ENCODE results near the gene KBTBD12. TPM values are rescaled to one million over a fixed set of nuclear protein-coding genes. Genes with fewer than 3 reads are reported as not detected.

The KBTBD12 gene
- polyA plus RNA-seq, 1 experiment: not detected

DNA sequence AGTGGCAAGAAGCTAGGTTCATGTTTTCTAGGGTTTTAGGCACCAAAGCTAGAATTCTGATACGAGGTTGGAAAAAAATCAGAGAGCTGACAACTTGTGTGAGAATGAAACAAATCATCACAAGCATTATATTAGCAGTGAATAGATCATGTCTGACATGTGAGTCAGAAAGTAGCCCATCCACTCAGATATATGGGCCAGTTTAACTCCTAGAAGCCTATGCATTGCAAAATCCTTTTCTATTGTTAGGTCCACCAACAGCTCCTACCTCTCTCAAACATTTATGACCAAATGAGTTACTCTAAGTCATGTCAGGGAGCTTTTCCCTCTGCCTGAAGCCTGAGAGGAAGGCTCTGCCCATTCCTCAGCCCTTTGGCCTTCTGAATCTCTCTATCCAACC, 44.0 kb downstream of the KBTBD12 start:
- TF ChIP-seq, protein P1, sequence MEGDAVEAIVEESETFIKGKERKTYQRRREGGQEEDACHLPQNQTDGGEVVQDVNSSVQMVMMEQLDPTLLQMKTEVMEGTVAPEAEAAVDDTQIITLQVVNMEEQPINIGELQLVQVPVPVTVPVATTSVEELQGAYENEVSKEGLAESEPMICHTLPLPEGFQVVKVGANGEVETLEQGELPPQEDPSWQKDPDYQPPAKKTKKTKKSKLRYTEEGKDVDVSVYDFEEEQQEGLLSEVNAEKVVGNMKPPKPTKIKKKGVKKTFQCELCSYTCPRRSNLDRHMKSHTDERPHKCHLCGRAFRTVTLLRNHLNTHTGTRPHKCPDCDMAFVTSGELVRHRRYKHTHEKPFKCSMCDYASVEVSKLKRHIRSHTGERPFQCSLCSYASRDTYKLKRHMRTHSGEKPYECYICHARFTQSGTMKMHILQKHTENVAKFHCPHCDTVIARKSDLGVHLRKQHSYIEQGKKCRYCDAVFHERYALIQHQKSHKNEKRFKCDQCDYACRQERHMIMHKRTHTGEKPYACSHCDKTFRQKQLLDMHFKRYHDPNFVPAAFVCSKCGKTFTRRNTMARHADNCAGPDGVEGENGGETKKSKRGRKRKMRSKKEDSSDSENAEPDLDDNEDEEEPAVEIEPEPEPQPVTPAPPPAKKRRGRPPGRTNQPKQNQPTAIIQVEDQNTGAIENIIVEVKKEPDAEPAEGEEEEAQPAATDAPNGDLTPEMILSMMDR (IDR thresholded peaks at IDR 0.05; ENCODE audit: low read depth, low read length): no peak
- CTCF ChIA-PET: interaction anchor here (0.7 to 3.7 kb wide), 2 partner anchors 269 to 307 kb away, joined by 4 to 18 read pairs; no protein-coding TSS in a partner anchor

DNA sequence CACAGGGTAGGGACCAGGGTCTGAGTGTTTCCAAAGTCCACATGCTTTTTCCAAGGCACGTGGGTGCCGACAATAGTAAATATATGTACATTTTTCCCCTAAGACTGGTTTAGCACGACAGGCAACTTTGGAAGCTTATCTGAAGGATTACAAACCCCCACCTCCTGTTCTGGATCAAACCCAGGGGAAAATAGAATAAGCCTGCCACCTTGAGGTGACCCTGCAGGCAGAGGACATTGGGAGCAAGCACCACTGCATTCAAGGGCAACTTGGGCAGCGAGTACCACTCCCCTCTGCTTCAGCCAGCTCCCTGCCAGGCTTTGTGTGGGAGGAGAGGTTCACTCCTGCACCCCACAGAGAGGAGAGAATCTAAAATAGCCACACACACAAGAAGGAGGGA, 44.8 kb downstream of the KBTBD12 start:
- H3K9me3 ChIP-seq (ENCODE audit: control insufficient read depth, insufficient read depth, low read length): no peaks in the 10 kb centered on the region
- POLR2A ChIA-PET: no interaction called here
- peaks cover 17% of the 10 kb centered on the region for H3K27me3 ChIP-seq (ENCODE audit: control insufficient read depth, insufficient read depth, low read length)
- CTCF ChIA-PET: interaction anchor here (0.7 to 3.7 kb wide), 4 partner anchors 8 to 385 kb away, joined by 3 to 18 read pairs (median 6); no protein-coding TSS in a partner anchor
- no peak overlapping the region for H3K27ac ChIP-seq (ENCODE audit: low read depth, low read length)
- TF ChIP-seq, protein P1 (IDR thresholded peaks at IDR 0.05; ENCODE audit: low read depth, low read length): peak; percentile 40; the same call in 1 of the 2 replicates
- DNase-seq (ENCODE audit: low read depth, low spot score): no peak
- no peak overlapping the region for H3K4me3 ChIP-seq (ENCODE audit: low read depth, low read length)

More for the DNA sequence above, 44.0 kb downstream of the KBTBD12 start:
- DNase-seq (ENCODE audit: low read depth, low spot score): no peak
- H3K4me3 ChIP-seq (ENCODE audit: low read depth, low read length): no peak overlapping the region
- H3K27me3 ChIP-seq (ENCODE audit: control insufficient read depth, insufficient read depth, low read length): peaks cover 16% of the 10 kb centered on the region
- H3K27ac ChIP-seq (ENCODE audit: low read depth, low read length): no peak overlapping the region
- POLR2A ChIA-PET: no interaction called here
- H3K9me3 ChIP-seq (ENCODE audit: control insufficient read depth, insufficient read depth, low read length): no peaks in the 10 kb centered on the region

DNA sequence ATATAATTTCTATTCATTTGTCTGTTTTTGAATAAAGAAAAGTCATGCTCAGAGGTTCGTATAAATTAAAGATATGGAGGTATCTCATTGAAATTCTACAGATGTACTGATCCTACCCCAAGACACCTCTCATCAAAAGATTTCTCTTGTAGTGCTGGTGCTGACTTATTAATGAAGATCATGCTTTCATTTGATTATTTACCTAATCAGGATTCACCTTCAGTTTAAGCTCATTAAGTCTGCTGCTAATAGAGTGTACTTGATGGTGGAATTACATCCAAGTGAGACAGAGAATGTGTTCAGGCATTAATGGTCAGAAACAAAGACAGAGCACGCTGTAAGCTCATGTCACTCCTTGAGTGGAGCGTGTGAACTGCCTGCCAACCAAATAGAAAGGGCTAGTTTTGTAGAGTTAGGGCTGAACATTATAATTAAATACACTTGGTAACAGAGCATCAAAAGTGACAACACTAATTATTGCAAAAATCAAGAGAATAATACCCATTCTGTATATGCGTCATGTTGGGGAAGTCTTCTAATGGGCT, 45.5 kb downstream of the KBTBD12 start:
- Histone ChIP-seq H3K27ac (ENCODE audit: low read depth, low read length) (no peak overlapping the region), H3K27me3 (ENCODE audit: control insufficient read depth, insufficient read depth, low read length) (peaks cover 18% of the 10 kb centered on the region), H3K9me3 (ENCODE audit: control insufficient read depth, insufficient read depth, low read length) (no peaks in the 10 kb centered on the region), H3K4me3 (ENCODE audit: low read depth, low read length) (no peak overlapping the region)
- ChIA-PET POLR2A (no interaction called here), CTCF (interaction anchor here (0.9 to 3.7 kb wide), 5 partner anchors 7 to 385 kb away, joined by 3 to 18 read pairs (median 4); no protein-coding TSS in a partner anchor)
- no peak for DNase-seq (ENCODE audit: low read depth, low spot score)
- TF ChIP-seq, protein P1 (IDR thresholded peaks at IDR 0.05; ENCODE audit: low read depth, low read length): no peak

DNA sequence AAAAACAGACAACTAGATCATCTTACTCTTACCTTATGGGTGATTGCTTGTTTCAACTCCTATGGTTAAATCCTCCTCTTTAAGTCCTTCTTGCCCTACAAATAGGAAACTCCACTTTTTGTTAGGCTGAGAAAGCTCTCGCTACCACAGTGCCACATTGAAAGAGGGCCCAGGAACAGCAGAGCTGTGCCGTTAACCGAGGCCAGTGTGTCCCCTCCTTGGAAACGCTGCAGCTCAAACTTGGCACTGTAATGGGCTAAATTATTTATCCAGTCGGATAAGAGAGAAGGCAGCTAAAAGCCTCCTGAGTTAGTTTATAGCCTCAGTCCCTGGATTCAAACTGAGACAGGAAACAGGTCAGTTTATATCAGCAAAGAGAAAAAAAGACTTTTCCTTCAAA, 46.1 kb downstream of the KBTBD12 start:
- POLR2A ChIA-PET: no interaction called here
- Histone ChIP-seq H3K9me3 (ENCODE audit: control insufficient read depth, insufficient read depth, low read length) (no peaks in the 10 kb centered on the region), H3K27me3 (ENCODE audit: control insufficient read depth, insufficient read depth, low read length) (peaks cover 25% of the 10 kb centered on the region), H3K4me3 (ENCODE audit: low read depth, low read length) (no peak overlapping the region), H3K27ac (ENCODE audit: low read depth, low read length) (no peak overlapping the region)
- TF ChIP-seq, protein P1 (IDR thresholded peaks at IDR 0.05; ENCODE audit: low read depth, low read length): no peak
- CTCF ChIA-PET: interaction anchor here (1.3 to 3.7 kb wide), 3 partner anchors 10 to 309 kb away, joined by 3 to 18 read pairs (median 4); no protein-coding TSS in a partner anchor
- DNase-seq (ENCODE audit: low read depth, low spot score): no peak

DNA sequence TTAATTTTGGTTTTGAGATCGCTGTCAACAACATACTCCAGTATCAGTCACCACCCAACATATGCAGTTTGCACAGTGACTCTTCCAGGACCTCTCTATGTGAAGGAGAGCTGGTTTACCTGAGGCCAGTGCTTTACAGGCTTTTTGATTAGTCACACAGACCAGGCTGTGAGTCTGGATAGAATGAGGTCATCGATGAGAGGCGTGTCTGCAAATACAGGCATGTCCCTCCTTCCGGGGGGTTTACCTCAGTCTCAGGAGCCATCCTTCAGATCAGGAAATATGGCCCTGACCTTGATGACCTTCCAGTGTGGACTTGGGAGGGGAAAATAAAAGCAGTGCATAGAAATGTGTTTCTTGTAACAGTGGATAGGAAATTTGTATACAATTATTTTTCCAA, 46.9 kb downstream of the KBTBD12 start:
- H3K9me3 ChIP-seq (ENCODE audit: control insufficient read depth, insufficient read depth, low read length): no peaks in the 10 kb centered on the region
- H3K4me3 ChIP-seq (ENCODE audit: low read depth, low read length): no peak overlapping the region
- CTCF ChIA-PET: interaction anchor here (1.3 to 1.5 kb wide), 2 partner anchors 9 to 271 kb away, joined by 3 to 4 read pairs; no protein-coding TSS in a partner anchor

More for the DNA sequence above, 46.9 kb downstream of the KBTBD12 start:
- DNase-seq (ENCODE audit: low read depth, low spot score): no peak
- POLR2A ChIA-PET: no interaction called here
- no peak overlapping the region for H3K27ac ChIP-seq (ENCODE audit: low read depth, low read length)
- H3K27me3 ChIP-seq (ENCODE audit: control insufficient read depth, insufficient read depth, low read length): peaks cover 33% of the 10 kb centered on the region
- TF ChIP-seq, protein P1 (IDR thresholded peaks at IDR 0.05; ENCODE audit: low read depth, low read length): no peak

Measured in AG04450 (cell line).